NCI-H1092 treated with DMSO at 0.1 percent for 48 hours (cell line): ENCODE results near the gene ELOVL2.

ENCODE experiments used
- DNase-seq: peaks from one replicate; lab custom pipeline; 2025; lab: John Stamatoyannopoulos, UW

The ELOVL2 gene

GRCh38 chr6:11058406-11058805 is 14.3 kb upstream of the ELOVL2 start:
- no peak for DNase-seq

- no peak for DNase-seq
Measured at GRCh38 chr6:11056871-11057270, 12.8 kb upstream of the ELOVL2 start.

- DNase-seq, result no peak
Measured at GRCh38 chr6:11055127-11055627, 11.1 kb upstream of the ELOVL2 start.

- no peak for DNase-seq
Measured at GRCh38 chr6:11054722-11055121, 10.6 kb upstream of the ELOVL2 start.

GRCh38 chr6:11053307-11053706 is 9.2 kb upstream of the ELOVL2 start:
- no peak for DNase-seq

- DNase-seq, result no peak
Measured at GRCh38 chr6:11050731-11051130, 6.6 kb upstream of the ELOVL2 start.

GRCh38 chr6:11044712-11045167 is 635 bp upstream of the ELOVL2 start:
- no peak for DNase-seq

GRCh38 chr6:11043378-11043960 is 636 bp downstream of the ELOVL2 start:
- no peak for DNase-seq

- no peak for DNase-seq
Measured at GRCh38 chr6:11042750-11043377, 1.2 kb downstream of the ELOVL2 start.

GRCh38 chr6:11042025-11042749 is 1.9 kb downstream of the ELOVL2 start:
- no peak for DNase-seq

GRCh38 chr6:11040134-11040533 is 4.0 kb downstream of the ELOVL2 start:
- no peak for DNase-seq

GRCh38 chr6:11039040-11039439 is 5.1 kb downstream of the ELOVL2 start:
- no peak for DNase-seq

GRCh38 chr6:11036977-11037430 is 7.1 kb downstream of the ELOVL2 start:
- DNase-seq, result no peak

- no peak for DNase-seq
Measured at GRCh38 chr6:11036351-11036740, 7.8 kb downstream of the ELOVL2 start.

GRCh38 chr6:11035616-11036350 is 8.3 kb downstream of the ELOVL2 start:
- DNase-seq, result no peak

- no peak for DNase-seq
Measured at GRCh38 chr6:11033825-11034224, 10.3 kb downstream of the ELOVL2 start.

GRCh38 chr6:11030904-11031303 is 13.2 kb downstream of the ELOVL2 start:
- DNase-seq, result no peak

- DNase-seq, result no peak
Measured at GRCh38 chr6:11028959-11029358, 15.1 kb downstream of the ELOVL2 start.

- no peak for DNase-seq
Measured at GRCh38 chr6:11027565-11028110, 16.5 kb downstream of the ELOVL2 start.

GRCh38 chr6:11025921-11026635 is 18.0 kb downstream of the ELOVL2 start:
- DNase-seq, result no peak

- DNase-seq, result no peak
Measured at GRCh38 chr6:11025130-11025529, 19.0 kb downstream of the ELOVL2 start.
